Measurements from ENCODE around the gene HIP1. TPM values are rescaled to one million over a fixed set of nuclear protein-coding genes. Genes with fewer than 3 reads are reported as not detected.

HIP1 gene
- total and polyA plus RNA-seq, 7 donors = 1.2 to 11.9 (median 7.2) TPM

DNA sequence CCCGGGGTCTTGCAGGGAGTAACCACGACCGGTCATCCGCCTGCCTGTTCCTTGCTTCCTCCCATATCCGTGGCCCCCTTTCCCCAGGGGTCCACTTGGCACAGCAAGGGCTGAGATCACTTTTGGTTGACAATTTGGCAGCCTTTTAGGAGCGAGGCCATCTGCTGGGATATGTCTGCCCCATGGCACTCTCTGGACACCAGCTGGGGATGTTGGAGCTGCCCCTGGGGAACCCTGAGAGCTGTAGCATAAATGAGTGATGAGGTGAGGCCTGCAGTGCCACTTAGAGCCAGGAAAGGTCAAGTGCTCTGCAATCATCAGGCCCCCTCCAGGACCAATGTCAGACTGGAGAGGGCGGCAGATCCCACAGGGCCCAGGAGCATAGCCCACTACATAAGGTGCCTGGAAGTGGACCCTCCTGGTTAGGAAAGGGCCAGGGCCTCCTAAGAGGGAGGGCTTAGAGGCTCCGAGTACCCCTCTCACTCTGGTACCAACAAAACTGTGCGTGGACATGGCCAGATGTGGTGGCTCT, 92.1 kb downstream of the HIP1 start:
- no peak for TF ChIP-seq EP300 (IDR thresholded peaks at IDR 0.05)
- TF ChIP-seq, protein P1, sequence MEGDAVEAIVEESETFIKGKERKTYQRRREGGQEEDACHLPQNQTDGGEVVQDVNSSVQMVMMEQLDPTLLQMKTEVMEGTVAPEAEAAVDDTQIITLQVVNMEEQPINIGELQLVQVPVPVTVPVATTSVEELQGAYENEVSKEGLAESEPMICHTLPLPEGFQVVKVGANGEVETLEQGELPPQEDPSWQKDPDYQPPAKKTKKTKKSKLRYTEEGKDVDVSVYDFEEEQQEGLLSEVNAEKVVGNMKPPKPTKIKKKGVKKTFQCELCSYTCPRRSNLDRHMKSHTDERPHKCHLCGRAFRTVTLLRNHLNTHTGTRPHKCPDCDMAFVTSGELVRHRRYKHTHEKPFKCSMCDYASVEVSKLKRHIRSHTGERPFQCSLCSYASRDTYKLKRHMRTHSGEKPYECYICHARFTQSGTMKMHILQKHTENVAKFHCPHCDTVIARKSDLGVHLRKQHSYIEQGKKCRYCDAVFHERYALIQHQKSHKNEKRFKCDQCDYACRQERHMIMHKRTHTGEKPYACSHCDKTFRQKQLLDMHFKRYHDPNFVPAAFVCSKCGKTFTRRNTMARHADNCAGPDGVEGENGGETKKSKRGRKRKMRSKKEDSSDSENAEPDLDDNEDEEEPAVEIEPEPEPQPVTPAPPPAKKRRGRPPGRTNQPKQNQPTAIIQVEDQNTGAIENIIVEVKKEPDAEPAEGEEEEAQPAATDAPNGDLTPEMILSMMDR (IDR thresholded peaks at IDR 0.05) = no peak
- no peak for TF ChIP-seq POLR2A (IDR thresholded peaks at IDR 0.05)
- TF ChIP-seq POLR2AphosphoS5 (IDR thresholded peaks at IDR 0.05) = no peak
- WGBS, 2 donors = 93 to 95% methylated on average over 9 of the region's 9 CpGs
- no peaks in the 10 kb centered on the region for H3K9me3 ChIP-seq
- H3K4me3 ChIP-seq = no peak overlapping the region
- no peak overlapping the region for H3K27ac ChIP-seq
- intact Hi-C loops (cut with DNase I) = no loop called here
- DNase-seq = no peak
- H3K4me1 ChIP-seq = no peaks in the 10 kb centered on the region
- H3K27me3 ChIP-seq = no peaks in the 10 kb centered on the region
- H3K36me3 ChIP-seq = no peaks in the 10 kb centered on the region

GRCh38 chr7:75645570-75645969, 93.2 kb downstream of the HIP1 start:
- no peaks in the 10 kb centered on the region for H3K4me1 ChIP-seq
- TF ChIP-seq EP300 (IDR thresholded peaks at IDR 0.05) = no peak
- TF ChIP-seq, protein P1 (IDR thresholded peaks at IDR 0.05) = no peak
- no peak for TF ChIP-seq POLR2AphosphoS5 (IDR thresholded peaks at IDR 0.05)
- no peak for TF ChIP-seq POLR2A (IDR thresholded peaks at IDR 0.05)
- H3K27me3 ChIP-seq = no peaks in the 10 kb centered on the region
- intact Hi-C loops (cut with DNase I) = no loop called here
- no peaks in the 10 kb centered on the region for H3K9me3 ChIP-seq
- 93 to 95% methylated on average over 2 of the region's 2 CpGs for WGBS, 2 donors
- no peak overlapping the region for H3K27ac ChIP-seq
- DNase-seq = no peak
- H3K4me3 ChIP-seq = no peak overlapping the region
- H3K36me3 ChIP-seq = no peaks in the 10 kb centered on the region

DNA sequence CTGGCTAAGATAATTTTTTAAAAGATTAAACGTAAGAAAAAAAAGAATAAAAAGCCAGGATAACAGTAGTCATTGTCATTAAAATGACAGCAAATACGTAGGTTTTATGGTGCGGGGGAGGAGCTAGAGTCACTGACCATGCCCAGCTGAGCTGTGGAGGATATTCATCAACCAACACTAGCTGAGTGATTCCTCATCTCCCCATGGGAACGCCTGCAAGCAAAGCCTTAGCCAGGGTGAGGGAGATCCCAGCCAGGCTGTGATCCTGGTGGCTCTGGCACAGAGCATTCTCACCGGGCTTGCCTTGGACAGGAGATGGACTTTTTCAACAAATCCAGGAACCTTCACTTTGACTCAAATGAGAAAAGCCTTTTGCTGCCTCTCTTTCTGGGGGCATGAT, 94.2 kb downstream of the HIP1 start:
- H3K36me3 ChIP-seq = no peaks in the 10 kb centered on the region
- intact Hi-C loops (cut with DNase I) = loop anchor here (5.0 kb wide), 1 partner anchor 117 kb away; no protein-coding TSS in a partner anchor
- no peak for DNase-seq
- no peaks in the 10 kb centered on the region for H3K27me3 ChIP-seq
- H3K27ac ChIP-seq = no peak overlapping the region
- no peaks in the 10 kb centered on the region for H3K9me3 ChIP-seq
- H3K4me3 ChIP-seq = no peak overlapping the region
- no peak for TF ChIP-seq POLR2AphosphoS5 (IDR thresholded peaks at IDR 0.05)
- TF ChIP-seq EP300 (IDR thresholded peaks at IDR 0.05) = no peak
- no peak for TF ChIP-seq POLR2A (IDR thresholded peaks at IDR 0.05)
- TF ChIP-seq, protein P1 (IDR thresholded peaks at IDR 0.05) = no peak
- WGBS, 2 donors = 88 to 89% methylated on average over 5 of the region's 5 CpGs
- H3K4me1 ChIP-seq = peaks cover 0 to 6% (median 5%) of the 10 kb centered on the region in 4 donors

DNA sequence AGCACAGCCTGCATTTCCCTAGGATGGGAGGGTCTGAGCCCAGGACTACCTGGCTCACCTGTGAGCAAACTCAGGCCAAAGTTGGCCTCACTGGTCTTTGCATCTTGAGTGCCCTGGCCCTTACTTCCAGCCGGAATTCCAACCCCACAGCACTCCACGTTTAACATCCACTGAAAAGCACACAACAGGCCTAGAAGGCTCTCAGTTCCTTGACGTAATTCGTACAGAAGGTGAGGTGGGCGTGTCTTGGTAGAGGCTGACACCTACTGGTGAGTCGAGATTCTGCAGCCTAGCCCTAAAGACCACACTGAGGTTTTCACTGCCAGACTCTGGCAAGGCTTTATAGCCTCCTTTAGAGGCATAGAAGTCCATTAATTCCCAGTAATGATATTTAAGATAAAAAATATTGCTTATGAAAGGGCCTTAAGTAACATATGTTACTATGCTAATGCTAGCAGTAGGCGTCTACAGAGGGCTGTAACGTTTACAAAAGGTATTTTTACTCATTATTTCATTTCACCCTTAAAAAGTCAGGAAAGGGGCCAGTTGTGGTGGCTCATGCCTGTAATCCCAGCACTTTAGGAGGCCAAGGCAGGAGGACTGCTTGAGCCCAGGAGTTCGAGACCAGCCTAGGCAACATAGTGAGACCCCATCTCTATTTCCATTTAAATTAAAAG, 95.8 kb downstream of the HIP1 start:
- H3K4me1 ChIP-seq = peaks cover 0 to 19% (median 16%) of the 10 kb centered on the region in 4 donors
- H3K4me3 ChIP-seq = no peak overlapping the region
- TF ChIP-seq EP300 (IDR thresholded peaks at IDR 0.05) = no peak
- no peak for TF ChIP-seq POLR2A (IDR thresholded peaks at IDR 0.05)
- TF ChIP-seq, protein P1 (IDR thresholded peaks at IDR 0.05) = peak in 3 of 4 experiments; percentile 34 to 72 (median 57)
- no peak for TF ChIP-seq POLR2AphosphoS5 (IDR thresholded peaks at IDR 0.05)
- intact Hi-C loops (cut with DNase I) = loop anchor here (5.0 kb wide), 1 partner anchor 116 kb away; no protein-coding TSS in a partner anchor
- no peaks in the 10 kb centered on the region for H3K27me3 ChIP-seq
- 60 to 76% methylated on average over 9 of the region's 9 CpGs for WGBS, 2 donors
- no peaks in the 10 kb centered on the region for H3K9me3 ChIP-seq
- DNase-seq = no peak
- H3K36me3 ChIP-seq = no peaks in the 10 kb centered on the region
- no peak overlapping the region for H3K27ac ChIP-seq

Measured in sigmoid colon (tissue), 7 donors.